ENCODE results near the gene ARNT2.

Gene ARNT2

DNA sequence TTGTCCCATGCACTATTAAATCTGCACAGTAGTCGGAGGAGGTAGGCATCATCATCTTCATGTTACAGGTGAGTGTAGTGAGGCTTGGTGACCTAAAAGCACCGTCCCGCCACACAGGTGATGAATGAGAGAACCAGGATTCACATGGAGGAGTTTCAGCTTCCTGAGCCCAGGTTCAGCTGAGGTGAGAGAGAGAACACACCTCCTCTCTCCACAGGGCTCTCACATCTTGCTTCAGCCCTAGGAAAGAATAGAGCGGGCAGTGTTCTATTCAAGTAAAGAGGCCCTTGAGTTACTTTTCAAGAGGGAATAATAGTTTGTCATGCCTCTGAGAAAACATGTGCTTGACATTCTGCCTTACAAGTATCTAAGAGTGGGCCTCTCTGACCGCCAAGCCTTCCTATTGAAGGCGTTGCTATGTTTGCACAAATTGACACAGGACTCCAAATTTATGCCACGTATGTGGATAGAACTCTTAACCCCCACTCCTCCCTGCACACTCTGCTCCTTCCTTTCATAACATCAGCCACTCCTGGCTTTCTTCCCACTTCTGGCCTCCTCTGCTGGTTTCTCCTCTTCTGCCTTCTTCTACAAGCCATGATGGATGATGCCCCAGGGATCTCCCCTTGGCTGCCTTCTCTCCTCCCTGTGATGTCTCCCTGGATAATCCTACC lies 152.6 kb downstream of the ARNT2 start:
- DNase-seq (ENCODE audit: low read depth in 2 of 2) = no peak

DNA sequence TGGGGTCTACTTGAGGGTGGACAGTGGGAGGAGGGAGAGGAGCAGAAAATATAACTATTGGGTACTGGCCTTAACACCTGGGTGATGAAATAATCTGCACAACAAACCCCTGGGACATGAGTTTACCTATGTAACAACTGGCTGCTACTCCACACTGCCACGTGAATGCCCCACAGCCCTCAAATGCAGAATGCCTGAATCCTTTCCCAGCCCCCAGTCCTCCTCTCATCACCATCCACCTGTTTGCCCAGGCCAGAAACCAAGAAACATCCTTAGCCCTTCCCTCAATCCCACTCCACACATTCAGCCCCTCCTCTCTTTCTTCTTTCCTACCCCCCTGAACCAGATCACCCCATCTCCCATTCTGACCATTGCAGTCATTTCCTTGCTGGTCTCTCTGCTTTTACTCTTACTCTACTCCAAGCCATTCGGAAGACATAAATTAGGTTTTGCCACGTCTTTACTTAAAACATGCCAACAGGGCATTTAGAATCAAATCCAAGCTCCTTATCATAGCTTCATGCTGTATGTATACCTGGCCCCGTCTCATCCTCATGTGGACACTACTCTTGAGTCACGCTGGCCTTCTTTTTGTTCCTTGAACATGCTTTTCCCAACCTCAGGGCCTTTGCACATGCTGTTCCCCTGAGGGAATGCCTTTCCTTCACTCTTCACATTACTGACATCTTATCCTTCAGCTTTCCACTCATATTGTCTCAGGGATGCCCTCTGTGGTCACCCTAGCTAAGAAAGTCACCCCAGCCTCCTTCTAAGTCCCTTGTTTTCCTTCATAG lies 153.5 kb downstream of the ARNT2 start:
- no peak for DNase-seq (ENCODE audit: low read depth in 2 of 2)

DNA sequence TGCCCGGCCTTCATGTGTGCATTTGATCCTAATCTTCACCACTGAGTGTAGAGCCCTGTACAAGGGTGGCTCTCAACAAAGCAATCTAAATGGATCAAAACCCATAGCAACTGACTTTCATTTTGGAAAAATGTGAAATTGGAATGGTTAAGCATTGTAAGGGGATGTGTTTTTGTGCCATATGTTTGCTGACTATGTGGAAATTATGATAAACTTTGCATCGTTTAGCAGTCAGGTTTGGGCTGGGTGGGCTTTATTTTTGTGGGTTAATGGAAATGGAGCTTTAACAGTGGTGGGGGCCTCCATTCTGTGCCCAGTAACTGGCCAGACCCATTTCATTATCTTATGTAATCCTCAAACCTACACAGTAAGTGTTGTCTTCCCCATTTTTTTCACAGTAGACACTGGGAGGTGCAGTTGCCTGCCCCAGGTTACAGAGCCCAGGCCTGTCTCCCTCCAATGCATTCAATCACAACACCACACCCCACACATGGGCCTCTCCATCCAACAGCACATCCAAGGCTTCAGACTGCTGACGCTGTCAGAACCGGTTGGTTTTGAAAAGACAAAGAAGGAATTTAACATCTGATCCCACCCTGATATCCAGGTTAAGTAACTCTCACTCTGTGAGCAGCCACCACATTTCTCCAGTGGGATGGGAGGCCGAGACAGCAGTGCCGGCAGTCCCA lies 154.6 kb downstream of the ARNT2 start:
- no peak for DNase-seq (ENCODE audit: low read depth in 2 of 2)

DNA sequence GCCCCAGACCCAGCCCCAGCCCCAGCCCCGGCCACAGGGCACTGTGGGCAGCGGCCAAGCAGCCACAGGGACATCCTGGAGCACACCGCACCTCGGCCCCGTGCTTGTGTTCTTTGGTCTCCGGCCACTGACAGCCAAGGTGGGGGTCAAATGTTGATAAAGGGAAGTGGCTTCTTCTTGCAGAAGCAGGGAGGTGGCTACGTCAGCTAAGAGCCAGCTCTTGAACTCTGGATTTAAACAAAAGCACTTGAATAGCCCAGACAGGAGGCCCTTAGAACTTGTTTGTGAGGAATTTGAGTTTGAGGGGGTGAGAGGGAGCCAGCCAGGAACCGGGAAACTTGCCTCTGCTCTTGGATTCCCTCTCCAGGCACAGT lies 155.1 kb downstream of the ARNT2 start:
- DNase-seq (ENCODE audit: low read depth in 2 of 2) = no peak

DNA sequence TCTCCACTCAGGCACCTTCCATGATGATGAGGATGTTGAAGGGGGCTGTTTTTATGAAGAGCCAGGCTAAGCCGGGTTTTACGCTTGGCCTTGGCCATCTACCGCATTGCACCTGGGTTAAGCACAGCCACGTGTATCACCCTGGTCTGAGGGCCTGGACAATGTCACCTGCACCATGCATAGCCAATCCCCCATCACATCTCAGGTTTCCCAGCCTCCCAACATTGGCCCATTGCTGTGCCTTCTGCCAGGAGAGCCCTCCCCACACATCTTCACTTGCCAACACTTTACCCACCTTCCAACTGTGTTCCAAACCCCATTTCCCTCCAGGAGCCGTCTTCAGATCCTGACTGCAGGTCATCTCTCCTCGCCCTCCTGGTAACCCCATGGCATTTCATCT lies 155.6 kb downstream of the ARNT2 start:
- DNase-seq (ENCODE audit: low read depth in 2 of 2) = no peak

DNA sequence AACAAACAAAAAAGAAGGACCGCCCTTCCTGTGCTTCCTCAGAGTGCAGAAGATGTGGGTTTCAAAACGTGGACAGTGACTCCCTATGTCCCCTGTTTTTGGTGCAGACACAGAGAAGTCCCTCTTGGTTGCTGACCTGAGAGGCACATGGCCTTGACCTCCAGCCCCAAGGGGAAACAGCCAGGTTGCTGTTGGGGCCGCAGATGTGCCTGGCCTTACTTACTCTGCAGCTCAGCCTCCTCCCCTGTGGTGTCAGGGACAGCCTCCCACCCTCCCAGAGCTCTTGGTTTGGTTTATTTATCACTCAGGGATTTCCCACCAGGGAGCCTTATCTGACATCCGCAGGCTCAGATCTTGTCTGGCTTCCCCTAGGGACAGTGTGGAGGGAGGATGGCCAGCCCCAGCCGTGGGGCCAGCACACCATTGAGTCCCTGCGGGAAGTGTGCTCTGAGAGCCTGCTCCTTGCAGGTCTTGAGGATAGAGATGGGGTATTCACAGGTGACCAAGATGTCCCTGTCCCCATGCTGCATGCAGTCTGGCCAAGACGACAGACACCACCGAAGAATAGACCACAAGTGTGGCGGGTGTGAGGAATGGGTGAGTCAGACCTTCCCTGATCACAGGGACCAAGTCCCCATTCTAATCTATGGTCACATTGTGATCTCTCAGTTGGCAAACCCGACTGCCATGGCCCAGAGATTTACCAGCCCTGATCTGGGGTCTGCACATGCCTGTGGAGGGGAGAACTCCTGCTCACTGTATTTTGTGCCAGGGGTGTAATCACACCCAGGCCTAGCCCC lies 156.6 kb downstream of the ARNT2 start:
- DNase-seq (ENCODE audit: low read depth in 2 of 2) = no peak

DNA sequence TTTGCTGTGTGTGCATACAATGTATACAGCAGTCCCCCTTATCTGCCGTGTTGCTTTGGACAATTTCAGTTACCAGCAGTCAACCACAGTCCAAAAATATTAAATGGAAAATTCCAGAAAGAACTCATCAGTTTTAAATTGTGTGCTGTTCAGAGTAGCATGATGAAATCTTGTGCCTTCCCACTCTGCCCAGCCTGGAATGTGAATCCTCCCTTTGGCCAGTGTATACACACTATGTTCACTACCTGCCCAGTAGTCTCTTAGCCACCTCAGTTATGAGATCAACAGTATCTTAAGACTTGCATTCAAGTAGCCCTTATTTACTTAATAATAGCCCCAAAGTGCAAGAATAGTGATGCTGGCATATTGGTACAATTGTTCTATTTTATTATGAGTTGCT lies 157.3 kb downstream of the ARNT2 start:
- no peak for DNase-seq (ENCODE audit: low read depth in 2 of 2)

DNA sequence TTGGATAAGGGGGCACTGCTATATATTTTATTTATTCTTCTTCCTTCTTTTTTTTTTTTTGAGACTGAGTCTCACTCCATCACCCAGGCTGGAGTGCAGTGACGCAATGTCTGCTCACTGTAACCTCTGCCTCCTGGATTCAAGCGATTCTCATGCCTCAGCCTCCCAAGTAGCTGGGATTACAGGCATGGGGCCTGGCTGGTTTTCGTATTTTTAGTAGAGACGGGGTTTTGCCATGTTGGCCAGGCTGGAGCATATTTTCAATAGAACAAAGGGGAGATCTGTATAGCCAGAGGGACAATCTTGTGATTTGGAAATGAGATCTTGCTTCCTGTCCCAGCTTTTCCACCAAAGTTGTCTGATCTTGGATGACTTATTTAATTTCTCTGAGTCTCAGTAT lies 157.9 kb downstream of the ARNT2 start:
- no peak for DNase-seq (ENCODE audit: low read depth in 2 of 2)

DNA sequence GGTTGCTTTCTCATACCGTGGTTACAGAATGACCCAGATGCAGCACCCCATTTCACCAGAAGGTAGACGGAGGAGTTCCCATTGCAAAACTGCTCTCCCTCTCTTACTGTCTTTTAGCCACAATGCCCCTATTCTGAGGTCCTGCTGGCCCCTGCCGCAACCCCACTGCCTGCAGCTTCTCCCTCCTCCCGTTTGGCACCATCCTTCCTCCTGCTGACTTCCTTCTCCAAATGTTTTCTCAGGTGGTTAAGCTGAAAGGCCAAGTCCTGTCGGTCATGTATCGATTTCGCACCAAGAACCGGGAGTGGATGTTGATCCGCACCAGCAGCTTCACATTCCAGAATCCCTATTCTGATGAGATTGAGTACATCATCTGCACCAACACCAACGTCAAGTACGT lies 158.7 kb downstream of the ARNT2 start:
- no peak for DNase-seq (ENCODE audit: low read depth in 2 of 2)

DNA sequence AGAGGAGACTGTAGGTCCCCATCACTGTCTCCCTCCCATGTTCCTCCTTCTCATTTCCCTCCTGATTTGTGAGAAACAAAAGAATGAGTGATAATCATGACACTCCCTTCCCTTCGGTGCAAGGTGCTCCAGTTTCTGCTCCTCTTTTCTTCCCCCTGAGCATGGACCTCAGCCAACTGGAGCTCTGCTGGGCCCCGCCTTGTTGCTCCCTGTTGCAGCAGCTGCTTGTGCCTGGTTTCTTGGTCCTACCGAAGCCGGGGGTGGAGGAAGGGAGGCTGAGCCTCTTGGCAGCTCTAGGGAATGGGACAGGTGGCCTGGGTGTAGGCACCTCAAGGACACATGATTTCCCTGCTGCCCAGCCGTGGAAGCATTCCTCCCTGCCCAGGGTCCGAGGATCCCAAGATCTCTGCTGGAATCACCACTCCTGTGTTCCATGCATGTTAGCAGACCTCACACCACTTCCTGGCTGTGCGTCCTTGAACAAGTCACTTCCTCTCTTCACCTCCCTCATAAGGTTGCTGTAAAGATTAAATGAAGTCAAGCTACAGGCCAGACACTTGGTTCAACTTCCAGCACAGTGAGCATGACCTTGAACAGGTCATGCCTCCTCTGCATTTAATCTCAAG lies 159.3 kb downstream of the ARNT2 start:
- DNase-seq (ENCODE audit: low read depth in 2 of 2) = no peak

DNA sequence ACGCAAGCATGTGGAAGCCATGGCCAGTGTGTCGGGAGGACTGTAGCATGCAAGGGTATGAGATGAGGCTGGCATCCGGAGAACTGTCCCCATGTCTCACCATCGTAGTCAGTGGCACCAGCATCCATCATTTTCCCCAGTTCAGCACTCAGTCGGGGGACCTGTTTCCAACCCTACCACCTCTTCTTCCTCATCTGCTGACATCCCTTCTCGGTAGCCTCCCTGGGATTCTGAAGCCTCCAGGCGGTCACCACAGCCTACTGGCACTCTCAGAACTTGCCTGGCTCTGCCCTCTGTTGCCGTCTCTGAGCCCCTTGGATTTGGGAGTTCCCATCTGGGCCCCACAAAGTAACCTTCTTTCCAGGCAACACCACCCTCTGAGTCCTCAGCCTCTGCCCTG lies 159.9 kb downstream of the ARNT2 start:
- no peak for DNase-seq (ENCODE audit: low read depth in 2 of 2)

DNA sequence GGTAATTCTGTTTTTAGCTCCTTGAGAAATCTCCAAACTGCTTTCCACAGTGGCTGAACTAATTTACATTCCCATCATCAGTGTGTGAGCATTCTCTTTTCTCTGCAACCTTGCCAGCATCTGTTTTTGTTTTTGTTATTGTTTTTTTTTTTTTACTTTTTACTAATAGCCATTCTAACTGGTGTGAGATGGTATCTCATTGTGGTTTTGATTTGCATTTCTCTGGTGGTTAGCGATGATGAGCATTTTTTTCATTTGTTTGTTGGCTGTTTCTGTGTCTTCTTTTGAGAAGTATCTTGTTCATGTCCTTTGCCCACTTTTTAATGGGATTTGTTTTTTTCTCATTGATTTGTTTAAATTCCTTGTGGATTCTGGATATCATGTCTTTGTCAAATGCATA lies 161.2 kb downstream of the ARNT2 start:
- no peak for DNase-seq (ENCODE audit: low read depth in 2 of 2)

DNA sequence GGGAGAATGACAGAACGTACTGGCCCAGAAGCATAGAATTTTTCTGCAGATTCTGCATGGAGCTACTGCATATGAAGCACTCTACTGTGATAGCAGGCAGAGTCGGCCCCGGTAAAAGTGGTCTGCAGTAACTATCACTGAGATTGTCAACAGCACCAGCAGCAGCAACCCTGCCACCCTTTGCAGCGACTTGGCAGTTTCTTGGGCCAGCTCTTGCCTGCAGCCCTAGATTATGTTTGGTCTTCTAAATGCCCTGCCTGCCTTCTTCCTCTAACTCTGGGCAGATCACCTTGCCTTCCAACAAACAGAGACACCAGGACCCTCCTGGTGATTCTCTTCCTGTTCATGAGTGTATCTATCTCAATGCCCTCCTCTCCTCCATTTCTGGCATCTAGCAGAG lies 161.8 kb downstream of the ARNT2 start:
- DNase-seq (ENCODE audit: low read depth in 2 of 2) = no peak

DNA sequence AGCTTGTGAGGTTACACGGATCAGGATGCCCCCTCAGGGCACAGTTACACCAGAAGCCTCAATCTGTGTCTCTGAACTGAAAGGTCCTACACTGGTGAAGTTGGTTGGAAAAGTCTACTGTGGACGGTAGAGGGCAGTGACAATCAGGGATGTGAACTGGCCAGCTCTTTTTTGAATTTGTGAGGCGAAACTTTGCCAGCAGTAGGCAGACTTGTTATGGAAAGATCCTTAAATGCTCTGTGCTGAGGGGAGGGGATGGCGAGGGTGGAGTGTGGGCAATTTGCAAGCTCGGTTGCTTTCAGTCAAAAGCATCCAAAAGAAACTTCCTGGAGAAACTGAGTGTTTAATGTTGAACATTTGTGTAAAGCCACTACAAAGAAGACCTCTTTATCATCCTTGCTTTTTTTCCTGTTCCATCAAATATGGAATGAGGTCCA lies 163.6 kb downstream of the ARNT2 start:
- no peak for DNase-seq (ENCODE audit: low read depth in 2 of 2)

DNA sequence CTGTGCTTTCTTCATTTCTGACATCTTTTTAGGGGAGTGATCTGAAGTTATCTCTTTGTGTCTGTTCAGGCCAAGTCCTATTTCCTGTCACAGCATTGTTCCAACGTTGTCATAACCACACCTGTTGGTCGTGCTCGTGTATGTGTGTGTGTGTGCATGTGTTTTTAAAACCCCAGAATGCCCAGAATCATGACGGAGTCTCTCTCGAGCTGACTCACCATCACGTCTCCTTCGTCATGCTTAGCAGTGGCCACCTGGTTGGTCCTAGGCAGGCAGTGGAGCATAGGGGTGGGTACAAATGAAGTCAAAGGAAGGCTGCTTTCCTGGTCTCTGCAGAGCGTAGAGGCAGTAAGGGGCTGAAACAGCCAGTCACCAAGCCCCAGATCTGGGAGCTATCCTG lies 164.1 kb downstream of the ARNT2 start:
- DNase-seq (ENCODE audit: low read depth in 2 of 2) = no peak

DNA sequence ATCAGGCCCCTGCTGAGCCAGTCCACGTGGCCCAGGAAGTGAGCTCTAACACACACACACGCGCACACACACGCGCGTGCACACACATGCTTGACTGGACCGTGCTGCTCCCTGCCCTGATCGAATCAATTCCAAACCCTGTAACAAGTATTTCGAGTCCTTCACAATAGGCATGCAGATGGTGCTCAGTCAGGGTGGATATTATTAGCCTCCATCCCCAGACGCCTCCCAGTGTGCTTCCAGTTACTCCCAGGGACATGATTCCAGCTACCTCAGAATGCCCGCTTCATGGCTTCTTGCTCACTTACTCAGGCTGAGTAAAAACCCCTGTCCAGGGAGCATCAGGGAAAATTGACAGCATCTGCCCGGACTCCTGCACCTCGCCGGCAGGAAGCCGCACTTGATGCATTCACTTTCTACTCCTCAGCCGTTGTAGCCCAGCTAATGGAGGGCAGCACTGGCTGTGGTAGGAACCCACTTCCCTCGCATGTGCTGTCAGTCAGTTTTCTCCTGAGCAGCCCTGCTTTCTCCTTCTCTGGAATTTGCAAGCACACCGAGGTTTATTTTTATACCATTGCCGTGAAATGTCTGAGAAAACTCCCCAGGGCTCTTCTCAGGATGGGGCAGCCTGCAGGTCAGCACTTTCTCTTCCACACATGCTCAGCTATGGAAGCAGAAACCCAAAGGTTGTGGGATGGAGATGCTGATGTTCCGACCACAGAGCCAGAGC lies 164.9 kb downstream of the ARNT2 start:
- no peak for DNase-seq (ENCODE audit: low read depth in 2 of 2)

DNA sequence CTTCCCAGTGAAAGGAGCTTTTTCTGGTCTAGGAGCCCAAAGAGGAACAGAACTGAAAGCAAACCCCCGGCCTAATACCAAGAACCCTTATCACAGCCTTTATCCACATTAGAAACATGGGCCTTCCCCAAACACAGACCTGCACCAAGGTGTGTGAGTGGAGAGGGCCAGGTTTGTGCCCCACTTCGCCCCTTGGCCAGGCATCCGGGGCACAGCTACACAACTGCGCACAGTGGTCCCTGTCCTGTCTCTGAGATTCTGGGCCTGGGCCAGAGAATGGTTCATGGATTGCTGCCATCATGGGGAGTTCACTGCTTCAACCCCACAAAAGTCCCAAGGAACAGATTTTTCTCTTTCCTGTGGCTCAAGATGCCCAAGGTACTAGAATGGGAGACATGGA lies 165.5 kb downstream of the ARNT2 start:
- DNase-seq (ENCODE audit: low read depth in 2 of 2) = no peak

DNA sequence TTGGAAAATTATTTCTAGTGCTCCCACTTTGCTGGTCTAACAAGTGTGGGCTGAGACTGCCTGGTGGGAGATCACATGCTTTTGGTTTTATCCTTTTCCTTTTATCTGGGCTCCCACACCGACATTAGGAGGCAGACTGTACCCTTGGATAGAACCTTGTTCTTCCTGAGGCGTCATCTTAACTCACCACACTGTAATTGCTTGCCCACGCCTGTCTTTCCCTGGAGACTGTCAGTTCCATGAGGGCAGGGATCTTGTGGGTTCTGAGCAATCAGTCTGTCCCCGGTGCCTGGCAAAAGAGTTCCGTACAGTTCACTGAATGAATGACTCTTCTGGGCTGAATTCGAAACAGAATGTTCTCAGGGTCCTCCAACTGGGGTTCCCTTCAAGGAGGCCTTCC lies 166.4 kb downstream of the ARNT2 start:
- DNase-seq (ENCODE audit: low read depth in 2 of 2) = no peak

DNA sequence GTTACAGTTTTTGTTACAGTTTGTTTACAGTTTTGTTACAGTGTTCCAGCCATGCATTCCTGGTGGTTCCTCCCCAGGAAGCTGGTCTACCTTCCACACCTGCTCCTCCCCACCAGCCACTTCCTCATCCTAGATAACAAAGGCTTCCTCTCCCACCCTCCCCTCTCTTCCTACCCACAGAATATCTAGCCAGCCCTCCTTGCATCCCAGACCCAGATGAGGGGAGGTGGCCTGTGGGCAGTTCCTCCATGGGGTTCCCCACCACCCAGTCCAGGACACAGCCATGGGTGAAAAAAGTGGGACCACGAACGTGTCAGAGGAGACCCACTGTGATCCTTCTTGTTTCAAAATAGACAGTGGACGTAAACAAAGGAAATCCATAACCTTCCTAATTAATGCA lies 168.2 kb downstream of the ARNT2 start:
- DNase-seq (ENCODE audit: low read depth in 2 of 2) = no peak

DNA sequence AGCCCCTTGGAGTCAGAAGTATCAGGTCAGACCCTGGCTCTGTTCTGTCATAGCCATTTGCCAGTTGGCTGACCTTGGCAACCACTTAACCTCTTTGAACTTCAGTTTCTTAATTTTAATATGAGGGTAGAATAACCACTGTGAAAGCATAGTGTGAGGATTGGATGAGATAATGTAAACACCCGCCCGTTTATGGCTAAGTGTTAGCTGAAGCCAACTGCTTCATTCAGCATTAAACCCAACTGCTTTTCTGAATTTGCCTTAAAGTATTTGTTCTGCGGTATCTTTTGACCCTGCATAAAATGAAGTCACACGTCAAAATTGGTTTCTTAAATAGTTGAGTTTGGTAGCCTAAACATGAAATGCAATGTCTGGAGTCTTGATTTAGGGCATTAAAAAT lies 169.4 kb downstream of the ARNT2 start:
- no peak for DNase-seq (ENCODE audit: low read depth in 2 of 2)

DNA sequence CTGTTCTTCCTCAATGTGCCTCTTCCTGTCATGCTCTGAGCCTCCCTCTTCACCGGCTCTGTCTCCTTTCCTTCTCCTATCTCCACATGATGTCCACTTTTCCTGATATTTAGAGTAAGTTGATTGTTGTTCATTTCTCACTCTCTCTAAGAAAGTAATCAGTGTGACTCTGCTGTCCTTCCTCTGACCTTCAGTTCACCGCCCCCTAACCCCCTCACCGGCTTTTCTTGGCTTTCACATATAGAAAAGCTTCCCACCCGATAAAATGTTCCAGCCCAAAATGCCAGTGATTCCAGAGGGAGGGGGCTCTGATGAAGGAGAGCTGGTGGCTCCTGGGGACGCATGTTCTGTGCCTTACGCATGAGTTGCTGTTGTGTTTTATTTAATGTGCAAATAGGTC lies 170.4 kb downstream of the ARNT2 start:
- no peak for DNase-seq (ENCODE audit: low read depth in 2 of 2)
